Activated T-cell treated with anti-CD3 and anti-CD28 coated beads, Interleukin-2, amount 50 U/mL, for 1 hour (primary cell): ENCODE measurements around the gene ZNF367.
A peak's percentile ranks its signal among the peaks of the same experiment; 100 is the strongest.

Experiments used
- DNase-seq: peaks from one replicate; pipeline ENCODE4 v3.0.0-alpha.2; 2020

ZNF367 gene

DNA sequence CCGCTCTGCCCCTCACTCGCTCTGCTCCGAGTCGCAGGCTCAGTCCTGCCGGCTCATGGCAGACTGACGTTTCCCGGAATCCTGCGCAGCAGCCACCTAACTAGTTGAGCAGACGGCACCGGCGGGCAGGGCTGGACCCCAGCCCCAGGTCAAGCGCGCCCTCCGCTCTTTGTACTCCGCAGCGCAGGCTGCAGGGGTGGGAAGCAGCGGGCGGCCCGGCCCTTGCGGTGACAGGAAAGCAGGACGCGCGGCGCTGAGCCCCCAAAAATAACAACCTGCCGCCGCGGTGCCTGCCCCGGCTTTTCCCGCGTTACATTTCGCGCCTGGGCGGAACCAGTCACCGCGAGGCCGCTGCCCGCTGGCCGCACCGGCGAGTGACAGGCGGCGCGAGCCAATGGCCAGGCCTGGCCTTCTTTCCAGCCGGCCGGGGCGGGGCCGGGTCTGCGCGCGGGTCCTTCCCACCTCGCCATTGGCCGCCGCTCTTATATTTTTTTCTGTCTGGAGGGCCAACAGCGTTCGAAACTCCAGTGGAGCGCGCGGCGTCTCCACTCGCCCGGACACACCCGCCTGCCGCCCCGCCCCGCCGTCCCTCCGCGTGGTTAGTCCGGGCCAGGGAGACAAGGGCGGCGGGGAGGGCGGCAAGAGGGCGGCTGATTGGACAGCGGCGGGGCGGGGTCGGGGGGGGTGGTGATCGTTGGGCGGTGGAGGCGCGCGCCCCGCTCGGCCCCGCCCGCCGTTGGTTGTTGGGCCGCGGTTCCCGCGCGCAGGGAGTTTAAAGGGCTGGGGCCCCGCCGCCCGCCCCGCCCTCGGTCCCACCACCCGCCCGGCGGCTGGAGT is at the start of gene ZNF367:
ZNF367 (minus strand) TSS at position 288 of the 837 bp plus-strand sequence. CDS start 338 bp downstream, outside the sequence.
- peak; percentile 87 for DNase-seq

DNA sequence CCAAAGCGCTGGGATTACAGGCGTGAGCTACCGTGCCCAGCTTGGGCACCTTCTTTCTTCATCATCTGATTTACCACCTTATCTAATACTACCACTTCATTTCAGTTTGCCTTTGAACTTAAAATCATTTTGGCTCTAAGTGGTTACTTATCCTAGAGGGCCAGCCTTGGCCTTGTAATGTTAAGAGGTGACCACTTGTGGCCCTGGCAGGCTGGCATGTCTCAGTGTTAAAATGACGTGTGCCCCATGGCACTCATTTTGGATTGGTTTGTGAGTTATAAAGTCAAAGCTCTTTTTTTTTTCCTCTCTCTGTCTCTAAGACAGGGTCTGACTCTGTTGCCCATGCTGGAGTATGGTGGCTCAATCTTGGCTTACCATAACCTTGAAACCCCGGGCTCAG is 49.6 kb upstream of the ZNF367 start:
- DNase-seq: no peak

DNA sequence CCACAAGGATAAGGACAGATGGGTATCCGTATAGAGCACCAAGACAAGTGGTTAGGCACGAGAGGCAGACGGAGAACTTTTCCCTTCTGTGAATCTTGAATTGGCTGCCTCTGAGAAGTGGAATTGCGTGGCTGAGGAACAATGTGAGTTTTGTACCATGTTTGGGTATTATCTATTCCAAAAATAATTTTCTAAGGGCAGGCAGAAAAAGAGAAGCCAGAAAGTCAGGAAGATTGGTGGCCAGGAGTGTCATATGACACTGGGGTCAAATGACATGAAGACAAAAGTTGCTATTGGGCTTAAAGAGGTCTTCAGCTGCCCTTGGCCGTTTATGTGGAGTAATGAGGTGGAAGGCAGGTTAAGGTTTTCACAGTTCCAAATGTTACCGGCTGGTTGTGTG is 46.3 kb upstream of the ZNF367 start:
- no peak for DNase-seq

DNA sequence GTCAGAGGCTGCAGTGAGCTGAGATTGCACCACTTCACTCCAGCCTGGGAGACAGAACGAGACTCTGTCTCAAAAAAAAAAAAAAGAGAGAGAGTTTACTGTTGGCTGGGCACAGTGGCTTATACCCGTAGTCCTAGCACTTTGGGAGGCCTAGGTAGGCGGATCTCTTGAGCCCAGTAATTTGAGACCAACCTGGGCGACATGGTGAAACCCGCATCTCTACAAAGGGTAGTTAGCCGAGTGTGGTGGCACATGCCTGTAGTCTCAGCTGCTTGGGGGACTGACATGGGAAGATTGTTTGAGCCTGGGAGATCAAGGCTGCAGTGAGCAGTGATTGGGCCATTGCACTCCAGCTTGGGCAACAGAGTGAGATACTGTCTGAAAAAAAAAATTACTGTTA is 44.4 kb upstream of the ZNF367 start:
- DNase-seq: no peak

DNA sequence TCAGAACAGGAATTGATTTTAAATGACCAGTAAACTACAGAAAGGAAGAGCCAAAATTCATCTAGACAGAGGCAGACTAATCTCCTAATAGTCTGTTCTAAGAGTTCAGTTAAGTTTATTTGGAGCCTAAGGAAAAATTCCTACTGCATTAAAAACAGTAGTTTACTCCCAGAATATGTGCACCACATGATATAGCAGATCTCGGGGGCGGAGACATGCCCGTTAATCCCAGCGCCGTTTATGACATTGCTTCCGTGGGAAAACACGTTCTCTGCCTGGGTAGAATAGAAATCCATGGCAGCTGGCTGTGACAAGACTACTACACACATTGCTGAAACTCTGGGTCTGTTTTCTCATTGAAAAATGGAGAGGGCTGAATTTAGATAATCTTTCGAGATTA is 43.2 kb upstream of the ZNF367 start:
- no peak for DNase-seq

DNA sequence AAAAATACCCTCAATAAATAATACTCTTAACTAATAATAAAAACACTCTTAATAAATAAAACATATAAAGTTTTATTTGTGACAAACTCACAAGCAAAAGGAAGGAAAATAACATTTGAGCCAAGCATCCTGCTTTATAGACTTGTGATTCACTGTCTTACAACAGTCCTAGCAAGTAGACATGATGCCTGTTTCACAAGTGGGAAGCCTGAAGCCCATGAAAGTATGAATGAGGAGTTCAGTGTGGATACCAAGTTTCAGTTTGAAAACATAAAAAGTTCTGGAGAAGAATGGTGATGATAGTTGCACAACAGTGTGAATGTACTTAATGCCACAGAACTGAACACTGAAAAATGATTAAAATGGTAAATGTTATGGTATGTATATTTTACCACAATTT is 42.7 kb upstream of the ZNF367 start:
- no peak for DNase-seq

DNA sequence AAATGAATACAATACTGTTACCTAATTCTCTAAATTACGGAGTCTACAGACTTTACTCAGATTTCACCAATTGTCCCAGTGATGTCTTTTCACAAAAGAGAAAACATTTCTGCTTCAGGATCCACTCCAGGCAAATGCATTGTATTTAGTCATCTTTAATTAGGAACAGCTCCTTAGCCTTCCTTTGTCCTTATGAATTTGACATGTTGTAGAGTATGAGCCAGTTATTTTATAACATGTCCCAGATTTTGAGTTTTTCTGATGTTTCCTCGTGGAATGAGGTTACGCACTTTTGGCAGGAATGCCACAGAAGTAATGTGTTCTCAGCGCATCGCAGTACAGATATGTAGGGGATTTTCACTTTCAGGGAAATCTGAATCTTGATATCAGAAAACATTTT is 42.3 kb upstream of the ZNF367 start:
- no peak for DNase-seq

DNA sequence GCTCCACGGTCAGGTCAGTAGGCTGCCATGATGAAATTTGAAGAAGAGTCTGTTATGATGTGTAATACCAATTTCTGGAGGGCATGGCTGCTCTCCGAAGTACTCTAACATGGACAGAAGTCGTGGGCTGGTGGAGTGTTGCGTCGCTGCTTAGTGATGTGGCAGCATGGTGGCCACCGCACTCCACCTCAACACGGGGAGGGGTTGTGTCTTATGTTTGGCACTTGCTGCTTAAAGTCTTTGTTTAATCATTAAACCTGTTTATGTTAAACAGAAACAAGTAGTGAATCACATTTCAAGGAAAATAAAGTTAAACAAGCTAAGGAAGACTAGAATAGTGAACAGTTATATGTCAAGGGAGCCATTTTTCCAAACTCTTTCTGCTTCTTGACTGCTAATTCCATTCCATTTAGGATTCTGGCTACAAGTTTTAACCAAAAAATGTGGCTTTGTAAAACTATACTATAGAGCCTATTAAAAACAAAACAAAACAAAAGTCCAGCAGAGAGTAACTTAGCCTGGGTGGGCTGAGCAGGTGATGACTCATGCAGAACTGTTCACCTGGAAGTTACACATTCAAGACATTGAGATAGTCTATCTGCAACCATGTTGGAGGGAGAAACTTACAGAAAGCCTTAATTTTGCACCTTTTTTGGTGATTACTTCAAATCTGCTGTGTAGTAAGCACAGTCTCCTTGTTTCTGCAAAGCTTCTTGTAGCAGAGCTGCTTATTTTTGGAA is 41.3 kb upstream of the ZNF367 start:
- no peak for DNase-seq

DNA sequence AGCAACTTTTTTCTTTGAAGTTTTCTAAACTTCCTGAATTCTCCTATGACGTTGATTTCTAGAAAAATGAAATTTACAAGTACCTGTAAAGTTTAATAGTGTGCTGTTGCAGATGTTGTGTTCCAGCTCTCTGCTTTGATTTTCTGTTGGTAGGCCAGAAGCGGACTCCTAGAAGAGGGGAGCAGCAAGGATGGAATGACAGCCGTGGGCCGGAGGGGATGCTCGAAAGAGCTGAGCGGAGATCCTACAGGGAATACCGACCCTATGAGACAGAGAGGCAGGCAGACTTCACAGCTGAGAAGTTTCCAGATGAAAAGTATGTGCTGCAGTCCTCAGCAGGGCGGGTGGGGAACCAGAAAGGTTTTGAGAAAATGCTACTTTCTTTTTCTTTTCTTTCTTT is 40.1 kb upstream of the ZNF367 start:
- no peak for DNase-seq

DNA sequence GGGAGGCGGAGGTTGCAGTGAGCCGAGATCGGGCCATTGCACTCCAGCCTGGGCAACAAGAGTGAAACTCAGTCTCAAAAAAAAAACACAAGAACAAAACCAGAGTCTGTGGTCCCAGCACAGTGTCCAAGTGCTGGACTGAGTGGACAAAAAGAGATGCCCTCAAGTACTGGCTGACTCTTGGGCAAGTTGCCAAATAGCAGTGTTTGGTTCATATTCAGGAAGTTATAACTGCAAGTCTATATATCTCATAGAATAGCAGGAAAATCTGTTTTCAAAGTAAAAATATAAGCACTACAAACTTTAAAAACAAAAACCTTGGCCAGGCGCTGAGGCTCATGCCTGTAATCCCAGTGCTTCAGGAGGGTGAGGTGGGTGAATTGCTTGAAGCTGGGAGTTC is 39.1 kb upstream of the ZNF367 start:
- DNase-seq: no peak

DNA sequence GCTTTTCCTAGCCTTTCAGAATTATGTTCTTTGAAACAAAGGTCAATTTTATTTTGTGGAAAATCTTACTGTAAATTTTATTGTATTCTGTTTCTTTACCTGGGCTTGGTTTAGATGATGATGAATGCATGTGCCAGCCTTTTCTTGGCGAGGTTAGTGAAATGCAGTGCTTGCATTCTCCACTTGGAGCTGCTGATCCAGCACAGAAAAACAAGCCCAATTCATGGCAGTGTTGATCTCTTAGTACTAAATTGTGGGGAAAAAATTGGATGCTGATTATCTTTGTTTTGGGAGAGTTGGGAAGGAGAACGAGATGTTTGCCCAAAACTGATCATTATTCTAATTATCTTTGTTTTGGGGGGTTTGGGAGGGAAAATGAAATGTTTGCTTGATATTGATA is 35.5 kb upstream of the ZNF367 start:
- no peak for DNase-seq

DNA sequence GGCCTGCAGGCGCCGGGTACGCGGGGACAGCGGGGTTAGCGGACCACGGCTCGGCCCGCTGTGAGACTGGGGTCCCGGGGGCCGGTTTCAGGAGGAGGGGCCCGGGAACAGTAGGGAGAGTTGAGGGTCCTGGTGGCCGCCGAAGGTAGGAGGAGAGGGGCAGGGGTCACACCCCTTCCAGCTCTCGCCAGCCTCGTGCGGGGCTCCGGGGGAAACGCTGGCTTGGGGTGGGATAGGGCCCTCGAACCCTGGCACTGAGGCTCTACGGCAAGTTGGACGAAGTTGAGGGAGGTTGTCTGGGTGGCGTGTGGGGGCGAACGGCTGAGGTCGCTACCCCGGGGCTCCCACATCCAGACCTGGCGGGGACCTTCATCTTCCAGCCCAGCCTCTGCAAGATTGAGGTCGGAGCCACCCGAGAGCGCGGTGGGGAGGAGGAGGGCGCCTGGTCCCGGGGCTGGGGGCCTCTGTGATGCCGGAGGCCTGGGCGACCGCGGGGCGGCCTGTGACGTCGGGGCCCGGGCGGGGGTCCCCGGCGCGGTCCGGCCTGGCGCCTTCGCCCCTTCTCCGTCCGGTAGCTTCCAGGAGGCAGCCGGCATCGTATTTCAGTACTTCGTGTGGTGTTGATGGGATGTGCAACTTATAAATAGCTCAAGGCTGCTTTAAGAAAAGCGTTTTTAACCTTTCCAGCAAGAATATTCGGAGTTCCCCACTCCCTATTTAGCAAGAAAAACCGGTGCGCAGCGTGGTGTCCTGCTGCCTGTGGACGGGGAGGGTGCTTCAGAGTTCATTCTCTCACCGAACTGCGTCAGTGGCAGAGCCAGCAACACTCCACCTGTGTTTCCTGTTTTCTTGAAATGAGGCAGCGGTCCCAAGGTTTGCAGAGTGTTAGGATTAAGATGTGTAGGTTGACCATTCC is 32.7 kb upstream of the ZNF367 start:
- peak; percentile 59 for DNase-seq

DNA sequence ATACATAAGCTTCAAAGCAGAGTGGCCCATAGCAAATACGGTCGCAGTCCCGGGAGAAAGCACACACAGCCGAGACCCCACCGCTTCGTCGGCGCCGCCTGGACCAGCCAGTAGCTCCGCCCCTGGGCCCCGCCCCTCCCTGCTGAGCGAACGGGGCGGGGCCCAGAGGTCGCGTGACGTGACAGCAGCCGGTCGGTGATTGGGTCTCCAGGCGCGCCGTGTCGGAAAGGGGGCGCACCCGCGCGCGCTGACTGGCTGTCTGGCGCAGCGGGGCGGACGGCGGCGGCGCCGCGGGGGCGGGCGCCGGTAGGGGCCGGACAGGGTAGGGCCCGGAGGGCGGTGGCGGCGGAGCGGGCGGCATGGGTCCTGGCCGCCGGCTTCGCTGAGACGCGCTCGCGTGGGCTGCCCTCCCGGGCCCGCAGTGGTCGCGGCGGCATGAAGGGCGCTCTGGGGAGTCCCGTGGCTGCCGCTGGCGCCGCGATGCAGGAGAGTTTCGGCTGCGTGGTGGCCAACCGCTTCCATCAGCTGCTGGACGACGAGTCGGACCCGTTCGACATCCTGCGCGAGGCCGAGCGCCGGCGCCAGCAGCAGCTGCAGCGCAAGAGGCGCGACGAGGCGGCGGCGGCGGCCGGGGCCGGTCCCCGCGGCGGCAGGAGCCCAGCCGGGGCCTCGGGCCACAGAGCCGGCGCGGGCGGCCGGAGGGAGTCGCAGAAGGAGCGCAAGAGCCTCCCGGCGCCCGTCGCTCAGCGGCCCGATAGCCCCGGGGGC is 31.9 kb upstream of the ZNF367 start, which contains the start of gene HABP4:
HABP4 (plus strand) TSS at position 325 of the 768 bp plus-strand sequence; CDS start at position 436, 111 bp downstream.
- peak; percentile 97 for DNase-seq

DNA sequence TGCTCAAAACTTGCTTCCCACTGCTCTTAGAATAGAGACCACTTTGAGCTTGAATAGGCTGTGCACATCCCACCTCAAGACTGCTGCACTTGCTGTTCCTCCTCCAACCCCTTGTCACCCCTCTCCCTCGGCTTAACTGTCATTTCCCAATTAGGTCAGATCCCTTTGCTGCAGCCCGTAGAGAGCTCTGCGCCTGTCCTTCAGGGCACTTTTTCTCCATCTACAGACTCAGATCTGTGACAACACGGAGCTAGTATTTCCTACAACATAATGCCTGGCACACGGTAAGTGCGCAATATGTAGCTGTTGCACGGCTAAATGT is 31.3 kb upstream of the ZNF367 start:
- no peak for DNase-seq

DNA sequence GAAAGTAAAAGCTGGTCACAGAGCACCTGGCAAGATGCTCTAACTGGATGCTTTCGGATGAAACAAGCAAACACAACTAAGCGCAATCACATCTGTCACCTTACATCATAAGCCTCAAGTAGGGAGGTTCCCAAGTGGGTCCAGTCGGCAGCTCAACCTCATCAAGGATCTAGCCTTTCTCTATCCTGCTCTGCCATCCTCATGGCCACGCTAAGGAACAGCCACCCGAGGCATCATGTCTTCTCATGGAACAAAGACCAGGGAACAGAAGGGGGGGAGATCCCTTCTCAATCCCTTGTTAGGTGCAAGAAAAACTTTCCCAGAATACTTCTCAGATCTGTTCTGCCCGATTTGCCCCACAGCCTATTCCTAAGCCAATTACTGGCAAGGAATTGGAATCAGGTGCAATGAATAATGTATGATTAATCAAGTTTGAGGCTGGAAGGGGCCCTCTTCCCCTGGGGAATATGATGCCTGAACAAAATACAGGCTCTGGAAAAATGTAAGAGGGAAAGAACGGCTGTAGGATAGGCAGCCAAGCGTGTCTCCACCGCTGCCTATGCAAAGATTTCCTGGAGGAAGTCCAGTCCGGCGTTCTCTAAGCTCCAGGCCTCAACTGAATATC is 30.5 kb upstream of the ZNF367 start:
- DNase-seq: no peak

DNA sequence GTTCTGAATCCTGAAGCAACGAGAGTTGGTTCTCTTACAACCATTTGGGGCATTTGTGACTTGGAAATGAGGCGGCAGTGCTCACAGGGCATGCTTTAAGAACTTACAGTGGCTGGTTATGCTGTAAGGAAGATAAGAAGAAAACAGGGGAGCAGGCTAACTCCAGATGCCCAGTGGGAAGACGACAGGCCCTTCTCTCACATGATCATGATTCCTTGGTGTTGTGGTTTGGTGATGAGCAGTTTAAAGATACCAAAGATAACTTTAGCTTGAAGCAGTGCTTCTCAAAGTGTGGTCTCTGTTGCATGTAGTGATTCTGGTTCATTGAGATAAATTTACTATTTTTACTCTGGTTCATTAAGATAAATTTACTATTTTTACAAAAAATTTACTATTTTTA is 29.2 kb upstream of the ZNF367 start:
- no peak for DNase-seq

DNA sequence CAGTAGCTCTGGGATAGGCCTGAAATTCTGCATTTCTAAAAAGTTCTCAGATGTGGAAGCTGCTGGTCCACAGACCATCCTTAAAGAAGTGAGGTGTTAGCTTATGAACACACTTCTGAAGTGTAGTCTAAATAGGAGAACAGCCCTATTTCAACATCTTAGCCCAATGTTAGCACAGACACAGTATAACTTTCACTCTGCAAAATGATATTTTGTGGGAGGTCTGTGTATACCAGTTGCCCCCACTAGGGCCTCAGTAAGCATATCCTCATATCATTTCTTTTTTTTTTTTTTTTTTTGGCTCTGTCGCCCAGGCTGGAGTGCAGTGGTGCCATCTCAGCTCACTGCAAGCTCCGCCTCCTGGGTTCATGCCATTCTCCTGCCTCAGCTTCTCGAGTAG is 24.3 kb upstream of the ZNF367 start:
- DNase-seq: no peak

DNA sequence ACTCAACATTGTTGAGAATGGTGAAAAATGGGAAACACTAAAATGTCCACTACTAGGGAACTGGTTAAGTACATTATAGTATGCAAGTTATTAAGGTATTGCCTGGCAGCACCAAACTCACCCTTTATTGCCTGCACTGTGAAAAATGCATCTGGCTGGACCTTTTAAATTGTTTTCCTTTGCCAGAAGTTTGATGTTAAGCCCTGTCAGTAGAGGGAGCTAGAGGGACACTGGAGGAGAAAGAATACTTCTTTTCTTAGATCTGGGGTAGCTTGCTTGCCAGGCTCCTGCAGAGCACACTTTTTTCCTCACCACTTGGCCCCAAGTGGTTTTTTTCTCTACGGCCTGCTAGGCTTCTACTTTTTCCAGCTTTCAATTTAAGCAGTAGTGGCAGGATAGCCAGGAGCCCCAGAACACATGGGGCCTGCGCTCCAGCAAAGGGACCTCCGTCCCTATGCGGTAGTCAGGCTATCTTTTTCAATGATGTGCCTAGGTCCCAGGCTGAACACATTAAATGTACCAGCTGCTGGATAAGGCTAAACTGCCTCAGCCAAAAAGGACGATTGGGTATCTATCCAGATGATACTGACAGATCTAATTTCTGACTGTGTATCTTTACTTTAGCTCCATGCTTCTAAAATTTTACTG is 23.8 kb upstream of the ZNF367 start:
- DNase-seq: no peak

DNA sequence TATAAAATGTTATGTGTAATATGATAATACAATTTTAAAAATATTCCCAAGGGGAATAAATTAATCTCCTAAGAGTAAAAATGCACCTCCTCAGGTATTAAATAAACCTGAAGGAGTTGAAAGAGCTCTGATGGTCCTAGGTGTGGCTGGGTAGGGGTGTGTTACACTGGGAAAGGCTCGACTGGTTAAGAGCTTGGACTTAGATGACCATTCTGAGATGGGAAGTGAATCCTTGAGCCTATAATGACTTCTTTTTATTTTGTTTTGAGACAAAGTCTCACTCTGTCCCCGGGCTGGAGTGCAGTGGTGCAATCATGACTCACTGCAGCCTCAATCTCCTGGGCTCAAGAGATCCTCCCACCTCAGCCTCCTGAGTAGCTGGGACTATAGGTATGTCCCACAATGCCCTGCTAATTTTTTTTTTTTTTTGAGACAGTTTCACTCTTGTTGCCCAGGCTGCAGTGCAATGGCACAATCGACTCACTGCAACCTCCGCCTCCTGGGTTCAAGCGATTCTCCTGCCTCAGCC is 22.6 kb upstream of the ZNF367 start:
- no peak for DNase-seq

DNA sequence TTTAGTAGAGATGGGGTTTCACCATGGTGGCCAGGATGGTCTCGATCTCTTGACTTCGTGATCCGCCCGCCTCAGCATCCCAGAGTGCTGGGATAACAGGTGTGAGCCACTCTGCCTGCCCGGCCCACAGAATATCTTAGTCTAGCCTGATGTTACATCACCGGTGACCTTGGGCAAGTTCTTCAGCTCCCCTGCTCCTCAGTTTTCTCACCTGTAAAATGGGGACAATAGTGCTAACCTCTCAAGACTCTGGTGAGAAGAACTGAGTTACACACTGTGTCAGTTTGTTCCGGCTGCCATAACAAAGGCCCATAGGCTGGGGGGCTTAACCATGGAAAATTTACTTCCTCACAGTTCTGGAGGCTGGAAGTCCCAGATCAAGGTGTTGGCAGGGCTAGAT is 19.3 kb upstream of the ZNF367 start:
- no peak for DNase-seq

DNA sequence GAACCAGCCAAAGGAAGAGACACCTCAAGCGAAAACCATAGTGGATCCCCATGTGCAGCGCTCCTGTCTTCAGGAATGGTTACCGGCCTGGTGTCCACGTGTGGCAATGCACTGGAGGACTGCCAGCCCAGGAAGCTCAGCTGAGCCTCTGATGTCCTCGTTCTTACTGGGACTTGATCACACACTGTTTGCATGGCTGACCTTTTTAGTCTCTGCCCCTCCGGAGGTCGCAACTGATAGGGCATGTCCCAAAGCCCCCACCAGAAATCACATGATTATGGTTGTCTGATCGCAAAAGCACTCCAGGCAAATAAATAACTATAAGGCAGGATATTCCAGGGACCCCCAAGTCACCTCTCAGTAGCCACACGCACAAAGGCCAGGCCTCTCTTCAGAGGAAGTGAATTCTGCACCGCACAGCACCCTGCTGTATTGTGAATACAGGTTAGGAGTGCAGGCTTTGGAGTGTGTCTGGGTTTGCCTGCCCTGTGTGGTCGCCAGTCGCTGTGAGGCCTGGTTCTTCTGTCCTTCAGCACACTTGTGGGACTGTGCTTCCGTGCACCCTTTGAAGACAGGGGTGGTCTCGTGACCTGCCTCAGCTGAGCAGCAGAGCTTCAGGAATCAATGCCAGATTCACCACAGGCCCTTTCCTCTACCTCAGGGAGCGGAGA is 18.4 kb upstream of the ZNF367 start:
- no peak for DNase-seq
